A549 (cell line): ENCODE data around the gene DDX47.

Experiments used
- BCL3 ChIP-seq: fragments of >200 bp; sonication (Bioruptor Twin); formaldehyde crosslinking; IDR thresholded peaks from 3 replicates; pipeline ENCODE4 v1.6.1; 2016
- CBX2 ChIP-seq: fragments of 200-600 bp; sonication (generic); IDR thresholded peaks from 2 replicates; pipeline ENCODE4 v1.6.1; 2016; ENCODE audit warnings: low read depth, mild to moderate bottlenecking, borderline replicate concordance
- CBX8 ChIP-seq: fragments of 200-600 bp; sonication (generic); IDR thresholded peaks from 2 replicates; pipeline ENCODE4 v1.6.1; 2016
- CHD2 ChIP-seq: fragments of 150-350 bp; IDR thresholded peaks from 2 replicates; pipeline ENCODE4 v1.6.1; 2014; ENCODE audit warnings: low read length; ENCODE audit not compliant: partially characterized antibody
- CTCF ChIP-seq: fragments of >200 bp; sonication (Bioruptor Twin); formaldehyde crosslinking; IDR thresholded peaks from 3 replicates; pipeline ENCODE4 v1.5.1; 2016
- E2F6 ChIP-seq: IDR thresholded peaks from 2 replicates; pipeline ENCODE4 v1.6.1; 2012; ENCODE audit warnings: low read depth, borderline replicate concordance
- KDM5A ChIP-seq: fragments of 200-600 bp; sonication (generic); IDR thresholded peaks from 2 replicates; pipeline ENCODE4 v1.6.1; 2016; ENCODE audit warnings: antibody characterized with exemption, mild to moderate bottlenecking
- MAFK ChIP-seq: fragments of 450-650 bp; IDR thresholded peaks from 2 replicates; pipeline ENCODE4 v1.6.1; 2014; ENCODE audit not compliant: partially characterized antibody
- POLR2A ChIP-seq: IDR thresholded peaks from 2 replicates; pipeline ENCODE4 v1.6.1; 2012; ENCODE audit warnings: mild to moderate bottlenecking, low read length
- RAD21 ChIP-seq, 2 experiments: fragments of >200 bp in 1 of 2; sonication (Bioruptor Twin) in 1 of 2; formaldehyde crosslinking in 1 of 2; IDR thresholded peaks in 1 of 2; conservative IDR thresholded peaks in 1 of 2; 2 replicates in 1 of 2; 3 replicates in 1 of 2; pipeline ENCODE4 v1.6.1; 2012 to 2018; ENCODE audit warnings: inconsistent platforms in 1 of 2
- RFX5 ChIP-seq: fragments of 450-650 bp; IDR thresholded peaks from 2 replicates; pipeline ENCODE4 v1.7.1; 2014; ENCODE audit warnings: antibody characterized with exemption, mild to moderate bottlenecking, moderate library complexity
- USF2 ChIP-seq: fragments of 450-650 bp; IDR thresholded peaks from 2 replicates; pipeline ENCODE4 v1.6.1; 2014; ENCODE audit warnings: antibody characterized with exemption
- ZSCAN20 ChIP-seq: fragments of 250-450 bp; sonication (Bioruptor Pico); IDR thresholded peaks from 2 replicates; pipeline ENCODE4 v1.8.0; 2022; ENCODE audit warnings: mild to moderate bottlenecking, moderate library complexity

- TF ChIP-seq POLR2A (no peak), CTCF (no peak), RAD21 (conservative IDR thresholded peaks at IDR 0.05 in 1 of 2, IDR thresholded peaks at IDR 0.05 in 1 of 2) (no peak), CBX2 (no peak), E2F6 (no peak), RFX5 (no peak), ZSCAN20 (CRISPR knock-in tag) (no peak), BCL3 (no peak), MAFK (no peak), CBX8 (no peak), USF2 (no peak), CHD2 (no peak), KDM5A (no peak)
Measured at GRCh38 chr12:12791756-12792369, 21.3 kb upstream of the DDX47 start.
